ENCODE measurements around the gene KCNK7.

Gene KCNK7

GRCh38 chr11:65585396-65586246 lies 10.0 kb downstream of the KCNK7 start:
- DNase-seq = peak; percentile 41

- peak; percentile 34 for DNase-seq
These were observed 10.9 kb downstream of the KCNK7 start for GRCh38 chr11:65584723-65585171.

GRCh38 chr11:65584106-65584505 lies 11.5 kb downstream of the KCNK7 start:
- DNase-seq = no peak

GRCh38 chr11:65583589-65583988 lies 12.0 kb downstream of the KCNK7 start:
- no peak for DNase-seq

GRCh38 chr11:65581928-65582327 lies 13.7 kb downstream of the KCNK7 start:
- DNase-seq = no peak

- no peak for DNase-seq
These were observed 14.8 kb downstream of the KCNK7 start for GRCh38 chr11:65580756-65581155.

- DNase-seq = no peak
These were observed 15.4 kb downstream of the KCNK7 start for GRCh38 chr11:65580031-65580692.

- no peak for DNase-seq
These were observed 16.3 kb downstream of the KCNK7 start for GRCh38 chr11:65579291-65579690.

- DNase-seq = no peak
These were observed 16.9 kb downstream of the KCNK7 start for GRCh38 chr11:65578667-65579066.

GRCh38 chr11:65578134-65578533 lies 17.5 kb downstream of the KCNK7 start:
- no peak for DNase-seq

GRCh38 chr11:65577756-65578109 lies 17.9 kb downstream of the KCNK7 start:
- DNase-seq = no peak

- no peak for DNase-seq
These were observed 18.5 kb downstream of the KCNK7 start for GRCh38 chr11:65576867-65577755.

- DNase-seq = no peak
These were observed 19.3 kb downstream of the KCNK7 start for GRCh38 chr11:65576232-65576866.

GRCh38 chr11:65575568-65576231 lies 19.9 kb downstream of the KCNK7 start, which contains the start of gene EHBP1L1:
TSS of gene EHBP1L1 (plus strand) at chr11:65576053. CDS start at chr11:65576303, 250 bp downstream.
- DNase-seq = peak; percentile 35

- DNase-seq = peak; percentile 19
These were observed 20.6 kb downstream of the KCNK7 start for GRCh38 chr11:65574811-65575567.

GRCh38 chr11:65574109-65574810 lies 21.3 kb downstream of the KCNK7 start:
- DNase-seq = peak; percentile 72

GRCh38 chr11:65573391-65574079 lies 22.1 kb downstream of the KCNK7 start:
- DNase-seq = no peak

GRCh38 chr11:65572356-65573051 lies 23.1 kb downstream of the KCNK7 start, which contains the start of gene FAM89B:
TSS of gene FAM89B (plus strand) at chr11:65572538. CDS start at chr11:65572670, 132 bp downstream.
- peak; percentile 58 for DNase-seq

GRCh38 chr11:65571940-65572339 lies 23.7 kb downstream of the KCNK7 start:
- peak; percentile 42 for DNase-seq
